Activated B cell treated with CpG ODN at 0.5 μM for 24 hours (primary cell): ENCODE measurements around the gene OSBPL10. TPM values are rescaled to one million over a fixed set of nuclear protein-coding genes. Genes with fewer than 3 reads are reported as not detected.

ENCODE experiments used
- ATAC-seq: fragments of 200-7000 bp; cut with Tn5 transposase; one replicate; pipeline ENCODE4 v1.10.0; 2021; ENCODE audit warnings: low read depth, mild to moderate bottlenecking, moderate library complexity
- CTCF ChIA-PET: fragments of 350-600 bp; sonication (Branson Sonifier 250); formaldehyde crosslinking; loops from one replicate; lab custom pipeline; 2021; ENCODE audit warnings: antibody characterized with exemption; lab: Charles Lee
- POLR2A ChIA-PET: fragments of 350-600 bp; sonication (Branson Sonifier 250); formaldehyde crosslinking; loops from one replicate; lab custom pipeline; 2021; ENCODE audit warnings: antibody characterized with exemption; lab: Charles Lee
- DNase-seq: peaks from one replicate; pipeline ENCODE4 v3.0.0; 2022
- H3K27ac Mint-ChIP-seq: one replicate; pipeline ENCODE4 v1.8.0; 2020; ENCODE audit warnings: mixed read lengths
- H3K27me3 Mint-ChIP-seq: one replicate; pipeline ENCODE4 v1.8.0; 2021; ENCODE audit warnings: mixed read lengths
- H3K36me3 Mint-ChIP-seq: one replicate; pipeline ENCODE4 v1.8.0; 2021; ENCODE audit warnings: low read depth, mixed read lengths
- H3K4me1 Mint-ChIP-seq: one replicate; pipeline ENCODE4 v1.8.0; 2021; ENCODE audit warnings: mixed read lengths
- H3K4me3 Mint-ChIP-seq: one replicate; pipeline ENCODE4 v1.8.0; 2020; ENCODE audit warnings: mild to moderate bottlenecking, mixed read lengths
- H3K9me3 Mint-ChIP-seq: one replicate; pipeline ENCODE4 v1.8.0; 2020; ENCODE audit warnings: mixed read lengths
- intact Hi-C: fragments of 100-400 bp; cut with micrococcal nuclease; formaldehyde crosslinking; loops from one replicate; pipeline ENCODE4 v1.15.1; 2024
- total RNA-seq: library from RNA; stranded (reverse); gene quantifications from 2 replicates; pipeline ENCODE4 v1.2.3, GENCODE V29; 2022
- TF ChIP-seq, protein P1 (sequence below): fragments of 200-600 bp; IDR thresholded peaks from one replicate; pipeline ENCODE4 v1.8.0; 2022; ENCODE audit warnings: antibody characterized with exemption, mild to moderate bottlenecking

Gene OSBPL10
- total RNA-seq, 1 donor from 2014 or later: 137 TPM

DNA sequence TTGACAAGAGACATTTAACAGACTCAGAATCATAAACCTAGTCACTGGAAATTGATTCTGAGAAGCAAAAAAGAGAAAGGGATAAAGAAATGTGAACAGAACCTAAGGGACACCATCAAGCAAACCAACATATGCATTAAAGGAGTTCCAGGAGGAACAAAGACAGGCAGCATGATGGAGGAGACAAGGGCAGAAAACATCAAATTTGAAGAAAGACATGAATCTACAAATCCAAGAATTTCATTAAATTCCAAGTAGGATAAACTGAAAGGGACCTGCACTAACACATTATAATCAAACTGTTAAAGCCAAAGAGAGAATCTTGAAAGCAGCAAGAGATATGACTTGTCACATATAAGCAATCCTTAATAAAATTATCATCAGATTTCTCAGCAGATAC, 326.1 kb downstream of the OSBPL10 start:
- CTCF ChIA-PET: no interaction called here
- Mint-ChIP-seq H3K4me3 (no peak overlapping the region), H3K27me3 (no peaks in the 10 kb centered on the region), H3K27ac (no peak overlapping the region), H3K4me1 (no peaks in the 10 kb centered on the region), H3K9me3 (peaks cover 49% of the 10 kb centered on the region), H3K36me3 (peaks cover 95% of the 10 kb centered on the region)
- POLR2A ChIA-PET: no interaction called here
- intact Hi-C loops: no loop called here
- no peak for DNase-seq
- TF ChIP-seq, protein P1, sequence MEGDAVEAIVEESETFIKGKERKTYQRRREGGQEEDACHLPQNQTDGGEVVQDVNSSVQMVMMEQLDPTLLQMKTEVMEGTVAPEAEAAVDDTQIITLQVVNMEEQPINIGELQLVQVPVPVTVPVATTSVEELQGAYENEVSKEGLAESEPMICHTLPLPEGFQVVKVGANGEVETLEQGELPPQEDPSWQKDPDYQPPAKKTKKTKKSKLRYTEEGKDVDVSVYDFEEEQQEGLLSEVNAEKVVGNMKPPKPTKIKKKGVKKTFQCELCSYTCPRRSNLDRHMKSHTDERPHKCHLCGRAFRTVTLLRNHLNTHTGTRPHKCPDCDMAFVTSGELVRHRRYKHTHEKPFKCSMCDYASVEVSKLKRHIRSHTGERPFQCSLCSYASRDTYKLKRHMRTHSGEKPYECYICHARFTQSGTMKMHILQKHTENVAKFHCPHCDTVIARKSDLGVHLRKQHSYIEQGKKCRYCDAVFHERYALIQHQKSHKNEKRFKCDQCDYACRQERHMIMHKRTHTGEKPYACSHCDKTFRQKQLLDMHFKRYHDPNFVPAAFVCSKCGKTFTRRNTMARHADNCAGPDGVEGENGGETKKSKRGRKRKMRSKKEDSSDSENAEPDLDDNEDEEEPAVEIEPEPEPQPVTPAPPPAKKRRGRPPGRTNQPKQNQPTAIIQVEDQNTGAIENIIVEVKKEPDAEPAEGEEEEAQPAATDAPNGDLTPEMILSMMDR: no peak
- no peak for ATAC-seq

DNA sequence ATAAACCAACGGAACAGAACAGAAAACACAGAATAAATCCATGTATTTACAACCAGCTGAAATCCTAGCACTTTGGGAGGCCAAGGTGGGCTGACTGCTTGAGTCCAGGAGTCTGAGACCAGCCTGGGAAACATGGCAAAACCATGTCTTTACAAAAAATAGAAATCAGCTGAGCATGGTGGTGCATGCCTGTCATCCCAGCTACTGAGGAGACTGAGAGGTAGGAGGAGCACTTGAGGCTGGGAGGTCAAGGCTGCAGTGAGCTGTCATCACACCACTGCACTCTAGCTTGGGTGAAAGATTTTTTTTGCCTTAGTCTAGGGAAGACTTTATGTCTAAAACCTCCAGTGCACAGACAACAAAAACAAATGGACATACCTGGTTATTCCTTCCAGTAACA, 327.6 kb downstream of the OSBPL10 start:
- DNase-seq (no peak), ATAC-seq (no peak)
- no peaks in the 10 kb centered on the region for H3K4me1 Mint-ChIP-seq
- TF ChIP-seq, protein P1: no peak
- H3K36me3 Mint-ChIP-seq: peaks cover 95% of the 10 kb centered on the region
- no peaks in the 10 kb centered on the region for H3K27me3 Mint-ChIP-seq
- no peak overlapping the region for H3K4me3 Mint-ChIP-seq
- intact Hi-C loops: no loop called here
- ChIA-PET POLR2A (interaction anchor here (1.0 kb wide), 1 partner anchor 122 kb away, joined by 4 read pairs; no protein-coding TSS in a partner anchor), CTCF (no interaction called here)
- peaks cover 59% of the 10 kb centered on the region for H3K9me3 Mint-ChIP-seq
- no peak overlapping the region for H3K27ac Mint-ChIP-seq

DNA sequence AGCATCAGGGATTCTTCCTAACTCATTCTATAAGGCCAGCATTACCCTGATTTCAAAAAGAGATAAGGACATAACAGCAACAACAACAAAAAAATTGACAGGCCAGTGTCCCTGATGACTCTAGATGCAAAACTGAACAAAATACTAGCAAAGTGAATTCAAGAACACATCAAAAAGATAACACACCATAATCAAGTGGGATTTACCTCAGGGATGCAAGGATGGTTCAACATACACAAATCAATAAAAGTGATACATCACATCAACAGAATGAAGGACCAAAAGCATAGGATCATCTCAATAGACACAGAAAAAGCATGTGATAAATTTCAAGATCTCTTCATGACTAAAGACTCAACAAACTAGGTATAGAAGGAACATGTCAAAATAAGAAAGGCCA, 328.8 kb downstream of the OSBPL10 start:
- ChIA-PET POLR2A (no interaction called here), CTCF (no interaction called here)
- DNase-seq (no peak), ATAC-seq (no peak)
- H3K27me3 Mint-ChIP-seq: no peaks in the 10 kb centered on the region
- peaks cover 94% of the 10 kb centered on the region for H3K36me3 Mint-ChIP-seq
- peaks cover 52% of the 10 kb centered on the region for H3K9me3 Mint-ChIP-seq
- intact Hi-C loops: no loop called here
- H3K4me3 Mint-ChIP-seq: no peak overlapping the region
- H3K4me1 Mint-ChIP-seq: no peaks in the 10 kb centered on the region
- H3K27ac Mint-ChIP-seq: no peak overlapping the region
- TF ChIP-seq, protein P1: no peak

DNA sequence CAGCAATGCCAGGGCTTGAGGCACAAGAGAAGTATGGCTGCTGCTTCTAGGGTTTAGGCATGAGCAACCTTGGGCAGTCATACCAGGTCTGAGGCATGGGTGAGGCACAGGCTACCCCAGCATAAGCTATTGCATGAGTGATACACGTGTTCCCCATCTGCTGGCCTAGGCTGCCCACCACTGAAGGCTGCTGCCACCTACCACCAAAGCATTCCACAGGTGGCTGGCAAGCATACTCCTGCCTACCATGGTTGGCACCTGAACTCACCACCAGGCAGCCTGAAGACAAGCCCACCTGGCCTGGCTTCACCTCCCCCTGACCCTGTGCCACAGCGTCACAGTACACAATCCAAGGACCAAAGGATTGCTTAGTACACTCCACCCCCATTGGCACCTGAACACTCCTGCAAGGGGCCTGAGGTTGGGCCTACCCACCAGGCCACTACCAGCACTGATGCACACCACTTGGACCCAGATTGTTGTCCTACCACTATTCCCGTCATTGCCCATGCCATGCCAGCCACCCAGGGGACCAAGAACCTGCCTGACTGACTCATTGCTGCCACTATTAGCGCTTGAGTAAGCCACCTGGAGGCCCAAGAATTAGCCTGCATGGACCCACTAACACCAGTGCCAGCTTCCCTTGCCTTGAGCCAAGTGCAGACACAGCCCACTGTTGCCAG, 332.6 kb downstream of the OSBPL10 start:
- Mint-ChIP-seq H3K27me3 (no peaks in the 10 kb centered on the region), H3K9me3 (peaks cover 32% of the 10 kb centered on the region), H3K36me3 (peaks cover 64% of the 10 kb centered on the region), H3K4me3 (no peak overlapping the region), H3K4me1 (peaks cover 1% of the 10 kb centered on the region), H3K27ac (no peak overlapping the region)
- ATAC-seq (no peak), DNase-seq (no peak)
- ChIA-PET POLR2A (no interaction called here), CTCF (no interaction called here)
- TF ChIP-seq, protein P1: no peak
- intact Hi-C loops: no loop called here

DNA sequence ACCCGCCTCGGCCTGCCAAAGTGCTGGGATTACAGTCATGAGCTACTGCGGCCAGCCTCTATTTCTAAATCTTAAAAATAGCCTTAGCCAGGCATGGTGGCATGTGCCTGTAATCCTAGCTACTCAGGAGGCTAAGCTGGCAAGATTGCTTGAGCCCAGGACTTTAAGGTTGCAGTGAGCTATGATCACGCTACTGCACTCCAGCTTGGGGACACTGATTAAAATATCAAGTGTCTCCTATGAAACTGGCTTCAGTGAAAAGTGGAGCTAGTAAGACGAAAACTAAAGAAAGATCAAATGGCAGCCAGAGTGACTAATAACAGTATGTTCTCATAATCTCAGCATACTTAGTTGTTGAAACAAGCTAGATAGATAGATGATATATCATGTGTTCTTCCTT, 335.8 kb downstream of the OSBPL10 start:
- CTCF ChIA-PET: no interaction called here
- Mint-ChIP-seq H3K9me3 (peaks cover 12% of the 10 kb centered on the region), H3K27me3 (no peaks in the 10 kb centered on the region), H3K36me3 (peaks cover 37% of the 10 kb centered on the region), H3K4me1 (peaks cover 4% of the 10 kb centered on the region), H3K4me3 (no peak overlapping the region), H3K27ac (no peak overlapping the region)
- POLR2A ChIA-PET: no interaction called here
- TF ChIP-seq, protein P1: no peak
- ATAC-seq (no peak), DNase-seq (no peak)
- intact Hi-C loops: no loop called here
